Epidermal melanocyte (primary cell): Measurements from ENCODE around the gene TNFRSF6B.
"Not testable (repeated sequence)": the region's sequence is repeated elsewhere in the genome, so short reads cannot be mapped to it uniquely, and the experiment has no call there.

Experiments used
- DNase-seq: peaks from one replicate; pipeline ENCODE4 v3.0.0; 2011; ENCODE audit warnings: low spot score; ENCODE audit not compliant: insufficient read length

Gene TNFRSF6B, protein sequence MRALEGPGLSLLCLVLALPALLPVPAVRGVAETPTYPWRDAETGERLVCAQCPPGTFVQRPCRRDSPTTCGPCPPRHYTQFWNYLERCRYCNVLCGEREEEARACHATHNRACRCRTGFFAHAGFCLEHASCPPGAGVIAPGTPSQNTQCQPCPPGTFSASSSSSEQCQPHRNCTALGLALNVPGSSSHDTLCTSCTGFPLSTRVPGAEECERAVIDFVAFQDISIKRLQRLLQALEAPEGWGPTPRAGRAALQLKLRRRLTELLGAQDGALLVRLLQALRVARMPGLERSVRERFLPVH

DNA sequence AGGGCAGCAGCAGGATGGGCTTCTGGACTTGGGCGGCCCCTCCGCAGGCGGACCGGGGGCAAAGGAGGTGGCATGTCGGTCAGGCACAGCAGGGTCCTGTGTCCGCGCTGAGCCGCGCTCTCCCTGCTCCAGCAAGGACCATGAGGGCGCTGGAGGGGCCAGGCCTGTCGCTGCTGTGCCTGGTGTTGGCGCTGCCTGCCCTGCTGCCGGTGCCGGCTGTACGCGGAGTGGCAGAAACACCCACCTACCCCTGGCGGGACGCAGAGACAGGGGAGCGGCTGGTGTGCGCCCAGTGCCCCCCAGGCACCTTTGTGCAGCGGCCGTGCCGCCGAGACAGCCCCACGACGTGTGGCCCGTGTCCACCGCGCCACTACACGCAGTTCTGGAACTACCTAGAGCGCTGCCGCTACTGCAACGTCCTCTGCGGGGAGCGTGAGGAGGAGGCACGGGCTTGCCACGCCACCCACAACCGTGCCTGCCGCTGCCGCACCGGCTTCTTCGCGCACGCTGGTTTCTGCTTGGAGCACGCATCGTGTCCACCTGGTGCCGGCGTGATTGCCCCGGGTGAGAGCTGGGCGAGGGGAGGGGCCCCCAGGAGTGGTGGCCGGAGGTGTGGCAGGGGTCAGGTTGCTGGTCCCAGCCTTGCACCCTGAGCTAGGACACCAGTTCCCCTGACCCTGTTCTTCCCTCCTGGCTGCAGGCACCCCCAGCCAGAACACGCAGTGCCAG, at the start of gene TNFRSF6B:
Gene TNFRSF6B, plus strand, starts transcription at position 25 of the 729 bp plus-strand sequence. Its CDS starts 116 bp downstream, at position 141.
- DNase-seq = no peak

DNA sequence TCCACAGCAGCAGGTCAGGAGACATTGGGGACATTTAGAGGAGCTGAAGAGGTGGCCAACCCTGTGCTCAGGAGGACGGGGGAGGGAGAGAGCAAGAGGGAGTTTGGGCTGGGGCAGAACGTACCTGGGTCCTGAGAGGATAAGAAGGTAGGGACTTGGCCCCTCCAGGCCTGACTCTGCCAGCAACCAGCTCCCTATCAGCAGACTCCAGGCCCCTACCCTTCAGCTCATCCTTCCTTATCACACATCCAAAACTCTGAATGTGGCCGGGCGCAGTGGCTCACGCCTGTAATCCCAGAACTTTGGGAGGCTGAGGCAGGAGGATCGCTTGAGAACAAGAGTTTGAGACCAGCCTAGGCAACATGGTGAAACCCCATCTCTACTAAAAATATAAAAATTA, 48.3 kb upstream of the TNFRSF6B start:
- no peak for DNase-seq

DNA sequence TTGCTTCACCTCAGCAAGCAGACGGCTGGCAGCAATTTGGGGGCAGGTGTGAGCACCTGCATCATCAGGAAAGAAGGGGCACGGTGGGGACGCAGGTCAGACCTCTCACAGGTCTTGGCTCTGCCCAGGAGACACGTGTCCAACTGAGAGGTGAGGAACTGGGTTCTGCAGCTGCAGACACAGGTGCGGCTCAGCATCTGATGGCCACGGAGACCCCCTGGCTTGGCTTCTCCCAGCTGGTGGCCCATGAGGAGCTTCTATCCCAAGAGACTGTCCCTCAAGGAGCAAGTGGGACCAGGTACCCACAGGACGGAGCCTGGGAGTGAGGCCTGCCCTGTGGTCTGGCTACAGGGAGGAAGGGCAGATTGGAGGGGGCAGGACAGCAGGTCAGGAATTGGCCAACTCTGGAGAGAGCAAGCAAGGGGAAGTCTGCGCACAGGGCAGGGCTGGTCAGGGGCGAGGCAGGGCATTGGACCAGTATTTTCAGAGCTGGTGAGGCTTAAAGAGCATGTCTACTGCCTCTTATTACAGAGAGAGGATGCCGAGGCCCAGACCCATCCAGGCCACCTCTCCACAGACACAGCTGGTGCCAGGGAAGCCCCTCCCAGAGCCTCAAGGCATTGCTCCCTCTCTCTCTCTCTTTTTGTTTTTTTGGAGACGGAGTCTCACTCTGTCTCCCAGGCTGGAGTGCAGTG, 47.4 kb upstream of the TNFRSF6B start:
- DNase-seq = no peak

DNA sequence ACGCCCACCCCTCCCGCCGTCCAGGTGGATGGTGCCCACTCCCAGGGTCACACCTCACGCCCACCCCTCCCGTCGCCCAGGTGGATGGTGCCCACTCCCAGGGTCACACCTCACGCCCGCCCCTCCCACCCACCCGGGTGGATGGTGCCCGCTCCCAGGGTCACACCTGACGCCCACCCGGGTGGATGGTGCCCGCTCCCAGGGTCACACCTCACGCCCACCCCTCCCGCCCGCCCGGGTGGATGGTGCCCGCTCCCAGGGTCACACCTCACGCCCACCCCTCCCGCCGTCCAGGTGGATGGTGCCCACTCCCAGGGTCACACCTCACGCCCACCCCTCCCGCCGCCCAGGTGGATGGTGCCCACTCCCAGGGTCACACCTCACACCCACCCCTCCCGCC, 46.0 kb upstream of the TNFRSF6B start:
- DNase-seq = not testable (repeated sequence)

DNA sequence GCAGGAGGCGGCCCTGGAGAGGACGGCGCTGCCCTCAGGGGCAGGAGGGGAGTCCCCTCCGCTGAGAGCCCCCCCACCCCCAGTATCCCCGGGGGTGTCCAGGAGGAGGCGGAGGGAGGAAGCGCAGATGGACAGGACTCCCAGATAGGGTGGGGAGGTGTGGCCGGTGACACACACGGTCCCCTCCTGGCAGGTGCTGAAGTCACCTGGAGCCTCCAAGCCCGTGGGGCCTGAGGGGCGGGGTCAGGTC, 44.6 kb upstream of the TNFRSF6B start:
- DNase-seq = no peak

DNA sequence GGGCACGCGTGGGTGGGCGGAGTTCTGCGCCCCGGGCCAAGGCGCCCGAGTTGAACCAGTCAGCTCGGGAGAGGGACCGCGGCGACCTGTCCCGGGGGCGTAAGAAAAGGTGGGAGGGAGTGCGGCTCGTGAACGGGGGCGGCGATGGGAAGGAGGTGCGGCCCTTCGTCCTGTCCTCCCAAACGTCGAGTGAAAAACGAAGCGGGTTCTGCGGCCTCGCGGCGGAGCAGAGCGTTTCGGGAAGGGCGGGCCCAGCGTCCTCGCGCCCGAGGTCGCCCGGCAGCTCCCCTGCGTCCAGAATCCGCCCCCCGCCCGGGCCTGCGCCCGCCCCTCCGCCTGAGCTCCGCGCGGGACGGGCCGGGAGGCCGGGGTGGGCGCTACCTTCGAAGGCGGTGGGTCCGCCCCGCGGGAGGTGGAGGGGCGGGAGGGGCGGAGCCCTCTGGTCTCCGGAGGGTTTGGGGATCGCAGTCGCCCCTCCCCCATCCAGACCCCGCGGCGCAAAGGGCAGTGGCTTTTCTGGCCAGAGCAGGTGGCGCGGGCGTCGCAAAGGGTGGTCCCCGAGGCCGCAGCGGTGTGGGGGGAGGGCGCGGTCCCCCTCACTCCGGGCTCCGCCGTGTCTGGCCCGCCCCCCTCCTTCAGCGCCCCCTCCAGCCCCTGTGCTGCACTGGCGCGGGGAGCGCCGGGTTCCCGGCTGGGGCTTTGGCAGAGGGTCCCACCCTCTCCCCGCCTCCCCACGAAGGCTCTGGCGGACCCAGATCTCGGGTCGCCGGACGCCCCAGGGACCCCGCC, 44.1 kb upstream of the TNFRSF6B start:
- no peak for DNase-seq

DNA sequence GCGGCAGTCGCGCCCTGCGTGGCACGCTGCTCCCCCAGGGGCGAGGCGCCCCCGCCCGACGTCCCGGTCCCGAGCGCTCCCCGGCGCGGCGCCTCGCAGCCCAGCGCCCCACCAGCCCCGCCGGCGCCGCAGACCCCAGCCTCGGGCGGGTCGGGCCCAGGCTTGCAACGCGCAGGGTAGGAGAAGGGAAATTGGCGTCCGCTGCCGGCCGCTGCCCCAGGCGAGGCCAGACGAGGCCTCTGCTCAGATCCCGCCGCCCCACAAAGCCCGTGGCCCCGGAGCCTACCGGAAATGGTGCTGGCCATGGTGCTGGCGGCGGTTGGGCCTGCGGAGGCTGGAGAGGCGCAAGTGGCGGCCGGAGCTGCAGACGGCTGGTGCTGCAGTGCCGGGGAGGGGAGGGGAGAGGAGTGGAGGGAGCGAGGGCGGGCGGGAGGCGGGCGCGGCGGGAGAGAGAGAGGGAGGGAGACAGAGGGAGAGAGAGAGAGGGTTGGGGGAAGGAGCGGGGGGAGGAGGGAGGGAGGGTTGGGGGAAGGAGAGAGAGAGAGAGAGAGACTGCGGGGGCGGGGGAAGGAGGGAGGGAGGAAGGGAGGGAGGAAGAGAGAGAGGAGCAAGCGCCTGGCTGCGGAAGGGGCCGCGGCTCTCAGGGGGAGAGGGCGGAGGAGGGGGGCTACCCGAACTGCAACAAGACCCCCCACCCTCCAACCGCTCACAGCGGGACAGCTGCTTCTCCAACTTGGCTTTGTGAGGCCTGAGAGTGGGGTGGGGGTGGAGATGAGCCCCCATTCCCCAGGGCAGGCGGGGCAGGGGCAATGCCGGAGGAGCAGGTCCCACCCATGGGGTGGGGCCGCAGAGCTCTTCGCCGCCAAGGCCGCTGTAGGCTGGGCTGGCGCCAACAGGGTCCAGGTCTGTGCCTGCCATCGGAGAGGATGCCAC, 43.1 kb upstream of the TNFRSF6B start, which contains the start of gene STMN3:
Gene STMN3, minus strand, starts transcription at position 384 of the 933 bp plus-strand sequence. Its CDS starts 79 bp downstream, at position 305.
- peak; percentile 82 for DNase-seq

DNA sequence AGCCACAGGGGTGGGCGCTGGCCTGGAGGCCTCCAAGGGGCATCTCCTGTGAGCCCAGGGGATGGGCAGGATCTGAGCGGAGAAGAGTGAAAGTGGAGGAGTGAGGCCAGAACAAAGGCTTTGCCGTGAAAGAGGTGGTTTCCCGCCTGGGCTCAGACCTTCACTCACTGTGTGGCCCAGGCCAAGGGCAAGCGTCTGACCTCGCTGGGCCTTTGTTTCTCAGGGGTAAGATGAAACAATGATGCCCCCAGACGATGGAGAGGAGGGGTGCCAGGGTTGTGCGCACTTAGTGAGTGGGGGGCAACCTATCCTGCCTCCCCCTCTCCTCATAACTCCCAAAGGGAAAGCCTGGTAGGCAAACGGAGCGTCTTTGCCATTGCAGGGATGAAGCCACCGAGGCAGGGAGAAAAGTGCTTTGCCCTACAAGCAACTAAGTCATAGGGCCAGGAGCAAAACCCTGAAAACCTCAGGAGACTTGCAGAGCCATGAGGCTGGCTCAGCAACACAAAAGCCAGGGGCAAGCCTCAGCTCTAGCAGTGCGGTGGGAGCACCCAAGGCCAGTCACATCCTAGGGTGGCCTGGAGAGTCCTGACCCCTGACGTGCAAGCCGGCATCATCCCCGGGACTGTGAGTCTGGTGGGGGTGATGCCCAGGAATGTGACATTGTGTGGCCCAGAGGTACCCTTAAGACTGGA, 42.3 kb upstream of the TNFRSF6B start:
- no peak for DNase-seq

DNA sequence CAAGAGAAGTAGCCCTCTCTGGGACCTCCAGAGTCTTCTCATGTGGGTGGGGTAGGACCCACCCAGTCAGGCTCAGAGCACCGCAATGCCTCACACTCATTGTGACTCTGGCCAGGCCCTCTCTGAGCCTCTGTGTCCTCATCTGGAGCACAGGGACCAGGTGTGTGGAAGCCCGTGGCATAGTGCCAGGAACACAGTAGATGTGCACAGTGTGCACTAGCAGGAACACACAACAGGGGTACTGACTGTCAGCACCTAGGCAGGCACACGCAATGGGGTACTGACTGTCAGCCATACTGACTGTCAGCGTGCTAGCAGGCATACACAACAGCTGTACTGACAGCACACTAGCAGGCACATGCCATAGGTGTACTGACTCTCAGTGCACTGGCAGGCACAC, 41.2 kb upstream of the TNFRSF6B start:
- no peak for DNase-seq

DNA sequence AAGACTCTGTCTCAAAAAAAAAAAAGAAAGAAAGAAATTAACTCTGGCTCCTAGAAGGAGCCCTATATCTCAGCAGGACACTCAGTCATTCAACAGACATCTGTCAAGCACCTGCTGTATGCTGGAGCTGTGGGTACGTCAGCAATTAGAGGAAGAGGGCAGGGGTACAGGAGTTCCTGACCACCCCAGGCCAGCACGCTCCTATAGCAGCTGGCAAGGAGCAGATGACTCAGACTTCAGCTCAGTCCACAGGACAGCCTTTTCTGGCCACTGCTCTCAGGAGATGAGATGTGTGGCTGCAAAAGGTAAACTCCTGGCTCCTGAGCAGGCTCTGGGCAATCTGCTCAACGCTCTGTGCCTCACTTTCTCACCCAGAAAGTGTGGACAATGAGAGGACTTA, 40.0 kb upstream of the TNFRSF6B start:
- DNase-seq = no peak

DNA sequence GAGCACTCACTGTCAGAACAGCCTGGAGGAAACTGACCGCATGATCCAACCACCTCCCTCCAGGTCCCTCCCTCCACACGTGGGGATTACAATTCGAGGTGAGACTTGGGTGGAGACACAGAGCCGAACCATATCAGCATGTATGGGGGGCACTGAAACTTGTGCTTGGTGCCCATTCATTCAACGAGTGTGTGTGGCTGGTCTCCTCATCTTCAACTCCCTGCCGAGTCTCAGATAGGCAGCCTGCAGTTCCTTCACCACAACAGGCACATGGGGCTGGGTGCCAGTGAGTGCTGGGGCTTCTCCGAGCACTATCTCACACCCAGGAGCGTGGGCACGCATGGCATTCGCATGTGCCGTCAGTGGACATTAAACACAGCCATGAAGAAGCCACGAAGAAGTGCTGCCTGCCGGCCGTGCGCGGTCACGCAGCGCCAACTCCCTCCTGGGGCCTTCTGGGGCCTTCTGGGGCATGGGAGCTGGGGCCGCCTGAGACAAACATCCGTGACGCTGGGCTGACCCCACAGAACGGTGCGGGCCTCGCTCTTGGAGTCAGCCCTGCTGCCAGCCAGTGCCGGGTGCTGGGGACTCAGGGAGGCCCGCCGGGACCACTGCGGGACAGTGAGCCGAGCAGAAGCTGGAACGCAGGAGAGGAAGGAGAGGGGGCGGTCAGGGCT, 39.1 kb upstream of the TNFRSF6B start:
- DNase-seq = no peak

DNA sequence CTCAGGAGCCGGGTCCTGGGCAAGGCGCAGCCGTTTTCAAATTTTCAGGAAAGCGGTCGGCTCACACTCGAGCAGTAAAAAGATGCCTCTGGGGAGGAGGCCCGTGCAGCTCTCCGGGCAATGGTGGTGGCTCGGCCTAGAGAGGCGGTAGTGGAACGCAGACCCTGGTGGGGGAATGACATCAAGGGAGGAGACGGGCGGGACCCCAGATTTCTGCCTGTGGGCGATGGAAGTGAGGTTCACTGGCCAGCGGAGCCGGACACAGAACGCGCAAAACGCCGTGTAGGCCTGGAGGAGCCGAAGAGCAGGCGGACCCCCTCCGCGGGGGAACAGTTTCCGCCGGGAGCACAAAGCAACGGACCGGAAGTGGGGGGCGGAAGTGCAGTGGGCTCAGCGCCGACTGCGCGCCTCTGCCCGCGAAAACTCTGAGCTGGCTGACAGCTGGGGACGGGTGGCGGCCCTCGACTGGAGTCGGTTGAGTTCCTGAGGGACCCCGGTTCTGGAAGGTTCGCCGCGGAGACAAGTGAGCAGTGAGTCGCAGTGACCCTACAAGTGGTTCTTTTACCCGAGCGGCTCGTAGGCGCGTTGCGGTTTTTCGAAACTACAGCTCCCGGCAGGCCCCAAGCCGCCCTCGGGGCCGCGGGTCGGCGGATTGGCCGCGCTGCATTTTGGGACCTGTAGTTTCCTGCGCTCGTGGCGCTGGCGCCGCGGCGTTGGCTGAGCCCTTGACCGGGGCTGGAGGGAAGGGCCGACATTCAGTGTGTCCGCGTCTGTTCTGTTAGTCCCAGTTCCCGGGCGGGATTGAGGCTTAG, 38.3 kb upstream of the TNFRSF6B start, which contains the start of gene RTEL1:
Gene RTEL1, plus strand, starts transcription at position 376 of the 812 bp plus-strand sequence. CDS start 1,091 bp downstream, outside the sequence.
- peak; percentile 99 for DNase-seq

DNA sequence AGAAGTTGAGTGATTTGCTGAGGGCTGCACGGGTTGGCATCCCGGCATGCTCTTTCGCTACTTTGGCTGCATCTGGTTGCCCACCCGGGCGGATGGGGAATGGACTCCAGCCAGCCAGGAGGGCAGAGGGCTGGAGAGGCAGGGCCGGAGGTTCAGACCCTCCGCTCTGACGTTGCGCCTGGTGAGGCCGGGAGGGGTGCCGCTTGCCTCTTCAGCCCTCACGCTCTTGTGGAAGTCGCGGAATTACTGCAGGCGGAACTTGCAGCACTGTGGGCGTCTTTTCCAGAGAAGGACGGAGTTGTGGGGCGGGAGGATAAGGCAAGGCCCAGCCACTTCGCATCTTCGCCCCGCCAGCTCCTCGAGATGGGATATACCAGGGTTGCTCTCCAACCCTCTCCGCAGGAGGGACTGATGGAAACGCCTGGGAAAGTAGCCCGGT, 37.7 kb upstream of the TNFRSF6B start:
- DNase-seq = no peak

DNA sequence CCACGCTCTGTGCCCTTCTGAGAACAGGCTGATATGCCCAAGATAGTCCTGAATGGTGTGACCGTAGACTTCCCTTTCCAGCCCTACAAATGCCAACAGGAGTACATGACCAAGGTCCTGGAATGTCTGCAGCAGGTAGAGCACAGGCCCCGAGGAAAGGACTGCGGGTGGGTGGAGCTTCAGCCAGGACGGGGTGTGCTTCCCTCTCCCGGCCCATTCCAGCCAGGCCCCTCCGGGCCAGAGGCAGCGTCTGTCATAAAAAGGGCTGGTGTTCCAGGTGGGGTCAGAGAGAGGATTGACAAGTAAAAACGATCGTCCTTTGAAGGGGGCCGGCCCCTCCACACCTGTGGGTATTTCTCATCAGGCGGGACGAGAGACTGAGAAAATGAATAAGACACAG, 37.1 kb upstream of the TNFRSF6B start:
- DNase-seq = no peak

DNA sequence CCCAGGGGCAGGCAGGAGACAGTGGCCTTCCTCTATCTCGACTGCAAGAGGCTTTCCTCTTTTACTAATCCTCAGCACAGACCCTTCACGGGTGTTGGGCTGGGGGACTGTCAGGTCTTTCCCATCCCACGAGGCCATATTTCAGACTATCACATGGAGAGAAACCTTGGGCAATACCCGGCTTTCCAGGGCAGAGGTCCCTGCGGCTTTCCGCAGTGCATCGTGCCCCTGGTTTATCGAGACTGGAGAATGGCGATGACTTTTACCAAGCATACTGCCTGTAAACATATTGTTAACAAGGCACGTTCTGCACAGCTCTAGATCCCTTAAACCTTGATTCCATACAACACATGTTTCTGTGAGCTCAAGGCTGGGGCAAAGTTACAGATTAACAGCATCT, 36.3 kb upstream of the TNFRSF6B start:
- DNase-seq = not testable (repeated sequence)

DNA sequence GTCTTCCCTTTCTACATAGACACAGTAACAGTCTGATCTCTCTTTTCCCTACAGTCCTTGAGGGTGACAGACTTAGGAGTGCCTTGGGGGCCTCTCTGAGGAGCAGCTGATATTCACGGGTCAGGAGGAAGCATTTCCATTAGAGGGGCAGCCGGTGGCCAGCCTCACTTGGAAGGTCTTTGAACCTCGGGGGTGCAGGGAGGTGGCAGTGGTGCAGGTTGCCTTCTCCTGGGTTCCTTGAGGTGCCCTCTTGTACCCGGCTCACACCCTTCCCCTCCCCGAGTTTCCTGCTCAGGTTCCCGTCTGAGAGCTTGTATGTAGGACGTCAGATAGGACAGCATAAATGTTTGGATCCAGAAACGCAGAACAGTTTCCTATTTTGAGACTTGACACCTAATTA, 35.8 kb upstream of the TNFRSF6B start:
- no peak for DNase-seq

DNA sequence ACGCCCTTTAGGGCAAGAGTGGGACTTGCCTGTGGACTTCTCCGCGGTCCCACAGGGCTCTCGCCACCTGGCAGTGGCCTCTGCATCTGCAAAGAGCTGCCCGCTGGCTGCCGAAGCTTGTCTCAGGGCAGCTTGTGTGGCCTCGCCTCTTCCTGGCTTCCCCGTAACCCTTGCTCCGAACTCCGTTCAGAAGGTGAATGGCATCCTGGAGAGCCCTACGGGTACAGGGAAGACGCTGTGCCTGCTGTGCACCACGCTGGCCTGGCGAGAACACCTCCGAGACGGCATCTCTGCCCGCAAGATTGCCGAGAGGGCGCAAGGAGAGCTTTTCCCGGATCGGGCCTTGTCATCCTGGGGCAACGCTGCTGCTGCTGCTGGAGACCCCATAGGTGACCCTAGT, 35.3 kb upstream of the TNFRSF6B start:
- no peak for DNase-seq
